ENCODE results near the gene PMPCB. TPM values are rescaled to one million over a fixed set of nuclear protein-coding genes. Genes with fewer than 3 reads are reported as not detected.

Gene PMPCB
- total and polyA plus RNA-seq, 10 of the 15 experiments (the other 5 are each of a cell fraction or from before 2014, with no cell fraction given): 70.3 to 163 (median 102) TPM

GRCh38 chr7:103325744-103326143, 28.5 kb downstream of the PMPCB start (continued):
- no peak for TF ChIP-seq ZBTB40 (IDR thresholded peaks at IDR 0.05; ENCODE audit: borderline replicate concordance)

- SMC1A ChIA-PET (ENCODE audit: uncharacterized antibody, unreplicated experiment): interaction anchor here (0.6 kb wide), 1 partner anchor 13 kb away, joined by 3 read pairs; no protein-coding TSS in a partner anchor
Observed at GRCh38 chr7:103336761-103337160, 39.5 kb downstream of the PMPCB start.

More at GRCh38 chr7:103336761-103337160, 39.5 kb downstream of the PMPCB start:
- DNase-seq (ENCODE audit: low read depth, low spot score): no peak
- H3K4me1 ChIP-seq (ENCODE audit: control insufficient read depth, insufficient read depth, low read length): no peaks in the 10 kb centered on the region; the same call in 1 of the 2 replicates
- WGBS (ENCODE audit: insufficient coverage, insufficient replicate concordance, low lambda C conversion rate, missing lambda C conversion rate): 53% methylated on average over 2 of the region's 2 CpGs
- H3K27me3 ChIP-seq (replicated peaks in 1 of 2; ENCODE audit: control insufficient read depth in 2 of 2, insufficient read depth in 2 of 2, low read length in 1 of 2): no peaks in the 10 kb centered on the region
- H2AFZ ChIP-seq (ENCODE audit: control insufficient read depth, low read depth, low read length): no peak overlapping the region
- no peak overlapping the region for H3K27ac ChIP-seq (ENCODE audit: control insufficient read depth, insufficient read depth)
- ChIA-PET RAD21 (ENCODE audit: unreplicated experiment) (no interaction called here), CTCF (no interaction called here), POLR2A (no interaction called here)
- H3K9ac ChIP-seq (ENCODE audit: control insufficient read depth, insufficient read depth, low read length): no peak overlapping the region
- H3K9me3 ChIP-seq (replicated peaks; ENCODE audit: control insufficient read depth, insufficient read depth, low read length): no peaks in the 10 kb centered on the region
- no peaks in the 10 kb centered on the region for H4K20me1 ChIP-seq (ENCODE audit: control insufficient read depth, insufficient read depth)
- peaks cover 22% of the 10 kb centered on the region for H3K79me2 ChIP-seq (ENCODE audit: control insufficient read depth, insufficient read depth, low read length)
- no peak for ATAC-seq
- peaks cover 1 to 45% of the 10 kb centered on the region in 2 experiments; a peak in 3 of 4 replicates for H3K36me3 ChIP-seq (ENCODE audit: control insufficient read depth in 2 of 2, insufficient read depth in 2 of 2, low read length in 1 of 2)
- FAIRE-seq: no peak
- TF ChIP-seq HDAC2 (IDR thresholded peaks at IDR 0.05) (no peak), YY1 (IDR thresholded peaks at IDR 0.05; ENCODE audit: low read depth, low read length) (no peak), IRF3 (IDR thresholded peaks at IDR 0.05) (no peak), KLF5 (IDR thresholded peaks at IDR 0.05; ENCODE audit: partially characterized antibody) (no peak), JUND (IDR thresholded peaks at IDR 0.05; ENCODE audit: low read depth, low read length) (no peak), FOXM1 (IDR thresholded peaks at IDR 0.05; ENCODE audit: low read depth, low read length) (no peak)
- H3K4me3 ChIP-seq: no peak overlapping the region
- no peak overlapping the region for H3K4me2 ChIP-seq (ENCODE audit: control insufficient read depth, insufficient read depth)
- in situ Hi-C loops (cut with MboI): loop anchor here (25.0 kb wide), 1 partner anchor 1751 kb away; no protein-coding TSS in a partner anchor
- intact Hi-C loops (cut with micrococcal nuclease; ENCODE audit: unreplicated experiment): no loop called here
- TSS peak; percentile 26 for BruUV-seq (replicated peaks)

Data from GM12878 (cell line).